Neutrophil (primary cell): ENCODE measurements around the gene CWH43.
"Not testable (repeated sequence)": the region's sequence is repeated elsewhere in the genome, so short reads cannot be mapped to it uniquely, and the experiment has no call there.

Source experiments
- H3K27ac ChIP-seq: fragments of 200-600 bp; sonication (generic); 2 replicates; pipeline ENCODE4 v1.5.1; 2016; ENCODE audit warnings: mild to moderate bottlenecking, moderate library complexity
- H3K27me3 ChIP-seq: fragments of 200-600 bp; sonication (generic); 2 replicates; pipeline ENCODE4 v1.6.0; 2016; ENCODE audit warnings: mild to moderate bottlenecking
- H3K36me3 ChIP-seq: fragments of 200-600 bp; sonication (generic); 2 replicates; pipeline ENCODE4 v1.5.1; 2017
- H3K4me1 ChIP-seq, 2 experiments: fragments of 200-600 bp in 1 of 2; sonication (generic) in 1 of 2; 1 replicate in 1 of 2; 2 replicates in 1 of 2; pipeline versions ENCODE4 v1.5.1 to v1.6.1; 2013 to 2016; ENCODE audit warnings: low read depth in 1 of 2, low read length in 1 of 2, mild to moderate bottlenecking in 1 of 2, moderate library complexity in 1 of 2; ENCODE audit not compliant: control insufficient read depth in 1 of 2, insufficient read depth in 1 of 2
- H3K4me3 ChIP-seq, 2 experiments: fragments of 200-600 bp in 1 of 2; sonication (generic) in 1 of 2; 1 replicate in 1 of 2; 2 replicates in 1 of 2; pipeline ENCODE4 v1.5.1; 2013 to 2016; ENCODE audit warnings: low read depth in 1 of 2, low read length in 1 of 2, mild to moderate bottlenecking in 1 of 2, moderate library complexity in 1 of 2
- H3K9me3 ChIP-seq: fragments of 200-600 bp; sonication (generic); 2 replicates; pipeline ENCODE4 v1.5.1; 2016
- CTCF ChIP-seq: fragments of 200-600 bp; sonication (generic); IDR thresholded peaks from 2 replicates; pipeline ENCODE4 v1.5.1; 2016; ENCODE audit warnings: antibody characterized with exemption

The CWH43 gene

DNA sequence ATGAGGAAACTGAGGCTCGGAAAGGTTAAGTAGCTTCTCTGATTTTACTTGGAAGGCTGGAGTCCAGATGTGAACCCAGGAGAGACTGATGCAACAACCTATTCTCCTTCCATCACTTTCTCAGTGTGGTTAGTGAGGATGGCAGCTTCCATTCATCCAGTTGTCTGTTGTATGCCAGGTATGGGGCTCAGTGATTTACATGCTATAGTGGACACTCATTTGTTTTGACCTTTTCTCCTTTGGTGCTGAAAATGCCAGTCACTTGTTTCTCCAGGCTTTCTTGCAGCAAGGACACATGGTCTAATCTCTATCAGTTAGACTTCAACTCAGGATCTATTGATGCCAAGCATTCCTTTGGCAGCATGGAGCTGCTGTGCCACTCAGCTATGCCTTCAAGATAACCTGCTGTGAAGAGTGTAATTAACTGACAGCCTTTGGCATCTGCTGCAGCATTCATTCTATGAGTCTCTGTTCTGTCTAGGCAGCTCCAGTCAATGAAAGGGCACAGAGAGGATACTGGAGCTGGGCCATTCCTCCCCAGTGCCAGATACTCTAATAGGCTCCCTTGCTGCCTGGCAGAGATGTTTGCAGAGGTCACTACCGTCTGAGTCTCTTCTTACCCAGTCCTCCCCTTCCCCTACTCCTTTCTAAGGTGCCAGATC lies 11.0 kb upstream of the CWH43 start:
- Histone ChIP-seq H3K27me3 (peaks cover 17% of the 10 kb centered on the region), H3K36me3 (no peaks in the 10 kb centered on the region), H3K4me1 (no peaks in the 10 kb centered on the region), H3K9me3 (no peaks in the 10 kb centered on the region), H3K4me3 (no peak overlapping the region), H3K27ac (no peak overlapping the region)
- TF ChIP-seq CTCF, result no peak

DNA sequence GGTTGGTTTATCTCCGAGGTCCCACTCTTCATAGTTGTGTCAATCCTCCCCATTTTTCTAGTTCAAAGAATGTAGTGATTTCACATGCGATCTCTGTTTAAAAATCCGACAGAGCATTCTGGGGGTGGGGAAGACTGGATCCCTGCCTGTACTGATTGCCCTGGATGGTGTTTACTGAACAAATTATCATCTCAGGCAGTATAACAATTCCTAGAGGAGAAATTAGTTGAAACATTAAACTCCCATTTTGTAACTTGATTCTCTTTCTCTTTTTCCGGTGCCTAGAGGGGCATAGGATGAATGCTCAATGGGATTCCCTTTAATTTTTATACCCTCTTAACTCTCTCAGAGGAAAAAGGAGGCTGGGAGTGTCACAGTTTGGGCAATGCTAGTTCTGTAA lies 10.0 kb upstream of the CWH43 start:
- Histone ChIP-seq H3K36me3 (no peaks in the 10 kb centered on the region), H3K4me1 (no peaks in the 10 kb centered on the region), H3K9me3 (no peaks in the 10 kb centered on the region), H3K27me3 (peaks cover 17% of the 10 kb centered on the region), H3K27ac (no peak overlapping the region), H3K4me3 (no peak overlapping the region)
- no peak for TF ChIP-seq CTCF

DNA sequence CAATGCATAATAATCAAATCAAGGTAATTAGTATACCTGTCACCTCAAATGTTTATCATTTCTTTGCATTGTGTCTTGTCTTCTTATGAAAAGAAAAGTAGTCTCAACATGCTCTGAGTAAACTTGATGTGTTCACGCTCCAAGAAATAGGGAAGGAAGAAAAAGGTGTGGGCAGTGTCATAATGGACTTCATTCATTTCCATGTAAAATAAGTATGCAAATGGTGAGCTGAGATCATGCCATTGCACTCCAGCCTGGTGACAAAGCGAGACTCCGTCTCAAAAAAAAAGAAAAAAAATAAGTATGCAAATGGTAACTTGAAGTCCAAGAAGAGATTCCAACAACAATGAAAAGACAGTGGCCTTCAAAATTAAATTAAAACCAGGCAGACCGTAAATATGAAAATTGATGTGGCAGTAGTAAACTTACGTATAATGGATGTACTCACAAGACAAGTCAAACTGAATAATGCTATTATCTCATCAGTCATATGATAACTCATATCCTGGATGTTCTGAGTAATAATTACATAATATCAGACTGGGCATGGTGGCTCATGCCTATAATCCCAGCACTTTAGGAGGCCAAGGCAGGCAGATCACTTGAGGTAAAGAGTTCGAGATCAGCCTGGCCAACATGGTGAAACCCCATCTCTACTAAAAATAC lies 6.0 kb upstream of the CWH43 start:
- Histone ChIP-seq H3K4me3 (no peak overlapping the region), H3K9me3 (no peaks in the 10 kb centered on the region), H3K4me1 (no peaks in the 10 kb centered on the region), H3K27me3 (peaks cover 26% of the 10 kb centered on the region), H3K36me3 (no peaks in the 10 kb centered on the region), H3K27ac (no peak overlapping the region)
- no peak for TF ChIP-seq CTCF

GRCh38 chr4:48984005-48984404 lies 2.1 kb upstream of the CWH43 start:
- H3K4me1 ChIP-seq, H3K4me3 ChIP-seq, H3K36me3 ChIP-seq, H3K27ac ChIP-seq, H3K9me3 ChIP-seq: not testable (repeated sequence)
- peaks cover 53% of the 10 kb centered on the region for H3K27me3 ChIP-seq

DNA sequence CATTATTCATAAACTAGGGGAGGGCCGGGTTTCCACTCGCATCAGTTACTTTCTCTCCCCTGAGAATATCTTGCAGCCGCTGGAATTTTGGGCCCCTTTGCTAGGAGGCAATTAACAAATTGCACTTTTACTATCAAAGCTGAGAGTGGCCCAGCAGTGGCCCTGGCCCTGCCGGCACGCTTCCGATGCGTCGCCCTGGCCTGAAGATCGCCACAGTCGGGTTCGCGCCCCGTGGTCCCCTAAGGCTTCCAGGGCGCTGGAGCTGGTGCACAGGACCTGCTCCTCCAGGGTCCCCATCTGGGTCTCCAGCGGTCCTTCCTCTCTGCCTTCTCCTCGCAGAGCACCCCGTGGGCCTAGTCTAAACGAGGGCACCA lies 486 bp upstream of the CWH43 start:
- no peak overlapping the region for H3K4me3 ChIP-seq

More for the DNA sequence above, 486 bp upstream of the CWH43 start:
- Histone ChIP-seq H3K27me3 (peaks cover 59% of the 10 kb centered on the region), H3K4me1 (no peaks in the 10 kb centered on the region), H3K9me3 (no peaks in the 10 kb centered on the region), H3K27ac (no peak overlapping the region), H3K36me3 (no peaks in the 10 kb centered on the region)
- TF ChIP-seq CTCF, result no peak
